Measurements from ENCODE around the gene GPRIN3. TPM values are rescaled to one million over a fixed set of nuclear protein-coding genes. Genes with fewer than 3 reads are reported as not detected.

Gene GPRIN3
- total RNA-seq, 2 donors from 2014 or later = 5.7 to 9.0 TPM

- Histone ChIP-seq H3K27ac (no peak overlapping the region), H3K36me3 (no peaks in the 10 kb centered on the region), H3K4me3 (peak overlapping the region; percentile 19), H3K9me3 (no peaks in the 10 kb centered on the region), H3K27me3 (replicated peaks; ENCODE audit: insufficient read depth) (no peaks in the 10 kb centered on the region), H3K4me1 (ENCODE audit: control insufficient read depth in 1 of 2, low read depth in 2 of 2) (peaks cover 4% of the 10 kb centered on the region in 2 donors)
- TF ChIP-seq CTCF (IDR thresholded peaks at IDR 0.05) = no peak
- ATAC-seq (ENCODE audit: insufficient number of reproducible peaks, low FRiP score, low read depth) (no peak), DNase-seq (ENCODE audit: low spot score) (no peak)
These were observed 4.4 kb downstream of the GPRIN3 start for GRCh38 chr4:89303177-89303576.

GRCh38 chr4:89301902-89302301 is 5.7 kb downstream of the GPRIN3 start:
- H3K4me3 ChIP-seq = no peak overlapping the region
- peaks cover 4 to 7% of the 10 kb centered on the region in 2 donors for H3K4me1 ChIP-seq (ENCODE audit: control insufficient read depth in 1 of 2, low read depth in 2 of 2)
- H3K9me3 ChIP-seq = no peaks in the 10 kb centered on the region
- H3K27ac ChIP-seq = no peak overlapping the region
- H3K36me3 ChIP-seq = no peaks in the 10 kb centered on the region
- ATAC-seq (ENCODE audit: insufficient number of reproducible peaks, low FRiP score, low read depth) = no peak
- no peak for DNase-seq (ENCODE audit: low spot score)
- no peaks in the 10 kb centered on the region for H3K27me3 ChIP-seq (replicated peaks; ENCODE audit: insufficient read depth)
- TF ChIP-seq CTCF (IDR thresholded peaks at IDR 0.05) = no peak

- Histone ChIP-seq H3K36me3 (no peaks in the 10 kb centered on the region), H3K4me1 (ENCODE audit: control insufficient read depth in 1 of 2, low read depth in 2 of 2) (peaks cover 4 to 7% of the 10 kb centered on the region in 2 donors), H3K27ac (no peak overlapping the region), H3K4me3 (no peak overlapping the region), H3K27me3 (replicated peaks; ENCODE audit: insufficient read depth) (no peaks in the 10 kb centered on the region), H3K9me3 (no peaks in the 10 kb centered on the region)
- DNase-seq (ENCODE audit: low spot score) (no peak), ATAC-seq (ENCODE audit: insufficient number of reproducible peaks, low FRiP score, low read depth) (no peak)
- TF ChIP-seq CTCF (IDR thresholded peaks at IDR 0.05) = no peak
These were observed 6.6 kb downstream of the GPRIN3 start for GRCh38 chr4:89301003-89301402.

GRCh38 chr4:89300499-89300898 is 7.1 kb downstream of the GPRIN3 start:
- Histone ChIP-seq H3K27me3 (replicated peaks; ENCODE audit: insufficient read depth) (no peaks in the 10 kb centered on the region), H3K4me1 (ENCODE audit: control insufficient read depth in 1 of 2, low read depth in 2 of 2) (peaks cover 4 to 7% of the 10 kb centered on the region in 2 donors), H3K4me3 (no peak overlapping the region), H3K9me3 (no peaks in the 10 kb centered on the region), H3K27ac (no peak overlapping the region), H3K36me3 (no peaks in the 10 kb centered on the region)
- no peak for TF ChIP-seq CTCF (IDR thresholded peaks at IDR 0.05)
- DNase-seq (ENCODE audit: low spot score) (no peak), ATAC-seq (ENCODE audit: insufficient number of reproducible peaks, low FRiP score, low read depth) (no peak)

GRCh38 chr4:89300060-89300459 is 7.5 kb downstream of the GPRIN3 start:
- Histone ChIP-seq H3K36me3 (no peaks in the 10 kb centered on the region), H3K27ac (no peak overlapping the region), H3K4me1 (ENCODE audit: control insufficient read depth in 1 of 2, low read depth in 2 of 2) (peaks cover 4 to 7% of the 10 kb centered on the region in 2 donors), H3K9me3 (no peaks in the 10 kb centered on the region), H3K4me3 (no peak overlapping the region), H3K27me3 (replicated peaks; ENCODE audit: insufficient read depth) (no peaks in the 10 kb centered on the region)
- no peak for DNase-seq (ENCODE audit: low spot score)
- ATAC-seq (ENCODE audit: insufficient number of reproducible peaks, low FRiP score, low read depth) = no peak
- TF ChIP-seq CTCF (IDR thresholded peaks at IDR 0.05) = no peak

Data from thoracic aorta (tissue), 2 donors.